ENCODE results near the gene KRTAP5-10.
"Not testable (repeated sequence)": the region's sequence is repeated elsewhere in the genome, so short reads cannot be mapped to it uniquely, and the experiment has no call there.

Gene KRTAP5-10

DNA sequence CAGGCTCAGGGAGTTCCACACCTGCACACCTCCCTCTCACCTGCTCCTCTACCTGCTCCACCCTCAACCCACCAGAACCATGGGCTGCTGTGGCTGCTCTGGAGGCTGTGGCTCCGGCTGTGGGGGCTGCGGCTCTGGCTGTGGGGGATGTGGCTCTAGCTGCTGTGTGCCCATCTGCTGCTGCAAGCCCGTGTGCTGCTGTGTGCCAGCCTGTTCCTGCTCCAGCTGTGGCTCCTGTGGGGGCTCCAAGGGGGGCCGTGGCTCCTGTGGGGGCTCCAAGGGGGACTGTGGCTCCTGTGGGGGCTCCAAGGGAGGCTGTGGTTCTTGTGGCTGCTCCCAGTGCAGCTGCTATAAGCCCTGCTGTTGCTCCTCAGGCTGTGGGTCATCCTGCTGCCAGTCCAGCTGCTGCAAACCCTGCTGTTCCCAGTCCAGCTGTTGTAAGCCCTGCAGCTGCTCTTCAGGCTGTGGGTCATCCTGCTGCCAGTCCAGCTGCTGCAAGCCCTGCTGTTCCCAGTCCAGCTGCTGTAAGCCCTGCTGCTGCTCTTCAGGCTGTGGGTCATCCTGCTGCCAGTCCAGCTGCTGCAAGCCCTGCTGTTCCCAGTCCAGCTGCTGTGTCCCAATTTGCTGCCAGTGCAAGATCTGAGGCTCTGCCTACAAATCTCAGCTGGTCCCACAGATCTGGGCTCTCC, 27.2 kb upstream of the KRTAP5-10 start, which contains the start of gene KRTAP5-8:
KRTAP5-8 (plus strand) TSS at position 49 of the 689 bp plus-strand sequence; CDS start at position 80, 31 bp downstream.
- peaks cover 67% of the 10 kb centered on the region for H3K27me3 Mint-ChIP-seq
- H3K9me3 Mint-ChIP-seq, ATAC-seq, H3K4me3 Mint-ChIP-seq, H3K27ac Mint-ChIP-seq, H3K36me3 Mint-ChIP-seq, H3K4me1 Mint-ChIP-seq: not testable (repeated sequence)

DNA sequence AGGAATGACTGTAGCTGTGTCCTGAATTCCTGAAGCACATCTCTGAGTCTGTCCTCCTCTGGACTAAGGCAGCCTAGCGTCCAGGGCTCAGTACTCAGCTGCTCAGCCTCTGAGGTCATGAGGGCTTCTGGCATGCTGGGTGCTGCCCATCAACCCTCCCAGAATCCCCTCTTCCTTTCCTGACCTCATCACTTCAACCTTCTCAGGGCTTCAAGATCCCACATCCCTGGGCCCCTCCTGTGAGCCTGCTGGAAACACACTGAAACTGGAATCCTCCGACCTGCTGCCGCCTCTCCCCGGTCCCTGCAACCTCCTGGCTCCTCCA, 26.7 kb upstream of the KRTAP5-10 start:
- peaks cover 9% of the 10 kb centered on the region for H3K4me1 Mint-ChIP-seq
- H3K27ac Mint-ChIP-seq = no peak overlapping the region
- H3K36me3 Mint-ChIP-seq = peaks cover 5% of the 10 kb centered on the region
- peaks cover 68% of the 10 kb centered on the region for H3K27me3 Mint-ChIP-seq
- no peak for ATAC-seq
- H3K9me3 Mint-ChIP-seq = peaks cover 6% of the 10 kb centered on the region
- no peak overlapping the region for H3K4me3 Mint-ChIP-seq

GRCh38 chr11:71539017-71539416, 26.3 kb upstream of the KRTAP5-10 start:
- peaks cover 6% of the 10 kb centered on the region for H3K9me3 Mint-ChIP-seq
- H3K27me3 Mint-ChIP-seq = peaks cover 68% of the 10 kb centered on the region
- H3K4me3 Mint-ChIP-seq = no peak overlapping the region
- peaks cover 13% of the 10 kb centered on the region for H3K4me1 Mint-ChIP-seq
- no peak for ATAC-seq
- peaks cover 5% of the 10 kb centered on the region for H3K36me3 Mint-ChIP-seq
- no peak overlapping the region for H3K27ac Mint-ChIP-seq

DNA sequence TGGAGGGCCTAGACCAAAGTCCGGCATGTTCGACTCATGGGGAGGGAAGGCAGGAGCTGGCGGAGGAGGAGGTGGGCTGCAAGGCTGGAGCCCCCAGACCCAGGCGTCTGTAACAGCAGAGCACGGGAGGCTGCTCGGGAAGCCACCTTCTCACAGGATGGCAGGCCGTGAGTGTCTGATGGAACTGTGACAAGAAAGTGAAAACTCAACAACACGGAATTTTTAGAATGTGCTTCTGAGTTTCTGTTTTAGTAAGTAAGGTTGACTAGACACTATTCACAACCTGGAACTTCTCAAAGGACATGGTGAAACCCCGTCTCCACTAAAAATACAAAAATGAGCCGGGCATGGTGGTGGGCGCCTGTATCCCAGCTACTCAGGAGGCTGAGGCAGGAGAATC, 25.4 kb upstream of the KRTAP5-10 start:
- H3K4me3 Mint-ChIP-seq = not testable (repeated sequence)

DNA sequence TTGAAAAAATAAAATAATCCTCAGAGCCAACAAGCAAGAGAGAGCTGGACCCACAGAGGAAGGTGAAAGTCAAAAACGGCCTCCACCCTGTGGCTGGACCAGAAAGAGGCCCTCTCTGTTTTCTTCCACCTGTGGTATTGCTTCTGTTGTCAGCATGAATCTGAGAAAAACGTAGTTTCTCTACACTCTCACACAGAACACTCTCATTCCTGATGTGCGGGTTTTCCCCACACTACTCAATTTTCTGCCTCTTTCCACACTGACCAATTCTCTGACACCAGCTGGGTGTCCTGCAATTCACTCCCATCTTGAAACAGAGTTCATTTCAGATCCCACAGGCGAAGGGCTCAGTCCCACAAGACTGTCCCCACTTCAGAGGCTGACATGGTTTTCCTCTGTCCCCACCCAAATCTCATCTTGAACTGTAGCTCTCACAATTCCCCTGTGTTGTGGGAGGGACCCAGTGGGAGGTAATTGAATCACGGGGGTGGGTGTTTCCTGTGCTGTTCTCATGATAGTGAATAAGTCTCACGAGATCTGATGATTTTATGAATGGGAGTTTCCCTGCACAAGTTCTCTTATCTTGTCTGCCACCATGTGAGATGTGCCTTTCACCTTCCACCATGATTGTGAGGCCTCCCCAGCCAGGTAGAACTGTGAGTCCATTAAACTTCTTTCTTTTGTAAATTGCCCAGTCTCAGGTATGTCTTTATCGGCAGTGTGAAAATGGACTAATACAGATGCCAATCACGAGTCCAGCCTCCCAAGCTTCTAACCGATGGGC, 24.6 kb upstream of the KRTAP5-10 start:
- not testable (repeated sequence) for H3K9me3 Mint-ChIP-seq, H3K36me3 Mint-ChIP-seq, H3K27ac Mint-ChIP-seq, H3K4me3 Mint-ChIP-seq
- peaks cover 13% of the 10 kb centered on the region for H3K4me1 Mint-ChIP-seq
- peaks cover 64% of the 10 kb centered on the region for H3K27me3 Mint-ChIP-seq
- peak; percentile 51 for ATAC-seq

More for the DNA sequence above, 25.4 kb upstream of the KRTAP5-10 start:
- H3K27me3 Mint-ChIP-seq = peaks cover 68% of the 10 kb centered on the region
- H3K4me1 Mint-ChIP-seq = peaks cover 13% of the 10 kb centered on the region
- ATAC-seq, H3K36me3 Mint-ChIP-seq, H3K9me3 Mint-ChIP-seq, H3K27ac Mint-ChIP-seq: not testable (repeated sequence)

GRCh38 chr11:71542382-71542781, 23.0 kb upstream of the KRTAP5-10 start:
- no peak overlapping the region for H3K27ac Mint-ChIP-seq
- H3K9me3 Mint-ChIP-seq = peaks cover 13% of the 10 kb centered on the region
- ATAC-seq = no peak
- H3K27me3 Mint-ChIP-seq = peaks cover 61% of the 10 kb centered on the region
- peaks cover 14% of the 10 kb centered on the region for H3K36me3 Mint-ChIP-seq
- peaks cover 13% of the 10 kb centered on the region for H3K4me1 Mint-ChIP-seq
- H3K4me3 Mint-ChIP-seq = no peak overlapping the region

GRCh38 chr11:71542879-71543777, 22.2 kb upstream of the KRTAP5-10 start:
- no peak for ATAC-seq
- H3K27ac Mint-ChIP-seq = peak overlapping the region; percentile 6
- H3K9me3 Mint-ChIP-seq = peaks cover 13% of the 10 kb centered on the region
- peaks cover 63% of the 10 kb centered on the region for H3K27me3 Mint-ChIP-seq
- H3K36me3 Mint-ChIP-seq = peaks cover 14% of the 10 kb centered on the region
- H3K4me3 Mint-ChIP-seq = no peak overlapping the region
- peaks cover 13% of the 10 kb centered on the region for H3K4me1 Mint-ChIP-seq

GRCh38 chr11:71543866-71544265, 21.5 kb upstream of the KRTAP5-10 start:
- Mint-ChIP-seq H3K4me3 (no peak overlapping the region), H3K36me3 (peaks cover 14% of the 10 kb centered on the region), H3K27me3 (peaks cover 66% of the 10 kb centered on the region), H3K9me3 (peaks cover 13% of the 10 kb centered on the region), H3K4me1 (peaks cover 13% of the 10 kb centered on the region), H3K27ac (peak overlapping the region; percentile 6)
- ATAC-seq = no peak

GRCh38 chr11:71544525-71545214, 20.7 kb upstream of the KRTAP5-10 start:
- peaks cover 13% of the 10 kb centered on the region for H3K4me1 Mint-ChIP-seq
- peaks cover 13% of the 10 kb centered on the region for H3K9me3 Mint-ChIP-seq
- peaks cover 66% of the 10 kb centered on the region for H3K27me3 Mint-ChIP-seq
- no peak overlapping the region for H3K27ac Mint-ChIP-seq
- H3K36me3 Mint-ChIP-seq = peaks cover 14% of the 10 kb centered on the region
- no peak overlapping the region for H3K4me3 Mint-ChIP-seq
- no peak for ATAC-seq

- peaks cover 13% of the 10 kb centered on the region for H3K9me3 Mint-ChIP-seq
- peaks cover 14% of the 10 kb centered on the region for H3K36me3 Mint-ChIP-seq
- H3K4me1 Mint-ChIP-seq = peaks cover 13% of the 10 kb centered on the region
- peaks cover 62% of the 10 kb centered on the region for H3K27me3 Mint-ChIP-seq
- H3K27ac Mint-ChIP-seq = no peak overlapping the region
- no peak overlapping the region for H3K4me3 Mint-ChIP-seq
- no peak for ATAC-seq
Measured at GRCh38 chr11:71545405-71545966, 19.9 kb upstream of the KRTAP5-10 start.

GRCh38 chr11:71548120-71548519, 17.2 kb upstream of the KRTAP5-10 start, which contains the start of gene KRTAP5-9:
KRTAP5-9 (plus strand) TSS chr11:71548420; CDS start chr11:71548658, 238 bp downstream.
- Mint-ChIP-seq H3K4me3 (no peak within 1 kb of the TSS), H3K36me3 (peaks cover 8% of the 10 kb centered on the region), H3K27me3 (peaks cover 40% of the 10 kb centered on the region), H3K9me3 (peaks cover 7% of the 10 kb centered on the region), H3K4me1 (peaks cover 17% of the 10 kb centered on the region), H3K27ac (no peak within 1 kb of the TSS)
- no peak for ATAC-seq

DNA sequence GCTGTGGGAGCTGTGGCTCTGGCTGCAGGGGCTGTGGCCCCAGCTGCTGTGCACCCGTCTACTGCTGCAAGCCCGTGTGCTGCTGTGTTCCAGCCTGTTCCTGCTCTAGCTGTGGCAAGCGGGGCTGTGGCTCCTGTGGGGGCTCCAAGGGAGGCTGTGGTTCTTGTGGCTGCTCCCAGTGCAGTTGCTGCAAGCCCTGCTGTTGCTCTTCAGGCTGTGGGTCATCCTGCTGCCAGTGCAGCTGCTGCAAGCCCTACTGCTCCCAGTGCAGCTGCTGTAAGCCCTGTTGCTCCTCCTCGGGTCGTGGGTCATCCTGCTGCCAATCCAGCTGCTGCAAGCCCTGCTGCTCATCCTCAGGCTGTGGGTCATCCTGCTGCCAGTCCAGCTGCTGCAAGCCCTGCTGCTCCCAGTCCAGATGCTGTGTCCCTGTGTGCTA, 16.6 kb upstream of the KRTAP5-10 start:
- peaks cover 39% of the 10 kb centered on the region for H3K27me3 Mint-ChIP-seq
- peaks cover 7% of the 10 kb centered on the region for H3K9me3 Mint-ChIP-seq
- ATAC-seq = no peak

GRCh38 chr11:71551711-71552110, 13.7 kb upstream of the KRTAP5-10 start:
- peak; percentile 58 for ATAC-seq
- Mint-ChIP-seq H3K27ac (no peak overlapping the region), H3K4me1 (peaks cover 8% of the 10 kb centered on the region), H3K9me3 (no peaks in the 10 kb centered on the region), H3K27me3 (peaks cover 40% of the 10 kb centered on the region), H3K36me3 (no peaks in the 10 kb centered on the region), H3K4me3 (no peak overlapping the region)

More for the DNA sequence above, 16.6 kb upstream of the KRTAP5-10 start:
- peaks cover 8% of the 10 kb centered on the region for H3K36me3 Mint-ChIP-seq
- H3K27ac Mint-ChIP-seq = no peak overlapping the region
- H3K4me3 Mint-ChIP-seq = no peak overlapping the region
- H3K4me1 Mint-ChIP-seq = peaks cover 11% of the 10 kb centered on the region

DNA sequence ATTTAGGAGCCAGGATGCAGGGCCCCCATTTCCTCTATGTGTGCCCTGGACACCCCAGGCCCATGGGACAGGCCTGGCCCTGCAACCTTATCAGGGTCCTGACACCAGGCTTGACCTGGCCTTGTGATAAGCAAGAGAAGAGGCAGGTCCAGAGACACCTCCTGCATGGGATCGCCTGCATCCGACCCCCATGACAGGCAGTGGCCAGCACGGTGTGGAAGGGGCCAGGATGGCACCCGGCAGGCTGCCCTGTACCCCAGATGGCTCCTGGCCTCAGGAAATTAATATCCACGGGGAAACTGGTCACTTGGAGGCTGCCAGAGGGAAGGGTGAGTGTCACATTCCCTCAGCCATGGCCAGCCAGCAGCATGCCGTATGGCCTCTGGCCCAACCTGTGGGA, 10.4 kb upstream of the KRTAP5-10 start:
- no peak overlapping the region for H3K4me3 Mint-ChIP-seq
- H3K36me3 Mint-ChIP-seq = no peaks in the 10 kb centered on the region
- no peaks in the 10 kb centered on the region for H3K9me3 Mint-ChIP-seq
- H3K27ac Mint-ChIP-seq = no peak overlapping the region
- H3K27me3 Mint-ChIP-seq = peaks cover 13% of the 10 kb centered on the region
- peaks cover 8% of the 10 kb centered on the region for H3K4me1 Mint-ChIP-seq
- no peak for ATAC-seq

Data from stimulated activated memory B cell treated with anti-CD40 and anti-IgM and Interleukin-4, amounts not matched to agents 10 μg/mL and 1 μg/mL and 100 μg/mL, for 72 hours (primary cell).